Fibroblast of the conjunctiva (primary cell): Measurements from ENCODE around the gene HTR2B.
"Not testable (repeated sequence)": the region's sequence is repeated elsewhere in the genome, so short reads cannot be mapped to it uniquely, and the experiment has no call there.

Experiments used
- DNase-seq: peaks from one replicate; pipeline ENCODE4 v3.0.0-alpha.2; 2010; ENCODE audit warnings: low read depth

The HTR2B gene

GRCh38 chr2:231093933-231094332, 30.9 kb downstream of the HTR2B start:
- DNase-seq = no peak

GRCh38 chr2:231088754-231089153, 36.1 kb downstream of the HTR2B start:
- DNase-seq = no peak

DNA sequence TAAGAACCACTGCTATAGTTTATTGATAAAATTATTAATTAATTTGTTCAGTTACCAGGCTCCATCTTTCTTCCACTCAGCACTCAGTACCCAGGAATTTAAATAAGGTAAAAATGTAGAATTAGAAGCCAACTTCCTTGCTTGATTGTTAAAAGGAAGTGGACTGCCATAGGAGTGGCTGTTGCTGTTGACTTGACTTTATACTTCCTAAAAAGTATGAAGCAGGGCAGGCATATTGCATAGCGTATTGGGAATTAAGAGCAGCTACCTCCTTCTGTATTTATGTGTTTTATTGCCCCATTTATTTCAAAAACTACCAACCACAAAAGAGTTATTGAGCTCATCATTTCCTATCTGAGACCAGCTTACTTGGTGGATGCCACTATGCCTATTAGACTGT, 40.3 kb downstream of the HTR2B start:
- DNase-seq = no peak

DNA sequence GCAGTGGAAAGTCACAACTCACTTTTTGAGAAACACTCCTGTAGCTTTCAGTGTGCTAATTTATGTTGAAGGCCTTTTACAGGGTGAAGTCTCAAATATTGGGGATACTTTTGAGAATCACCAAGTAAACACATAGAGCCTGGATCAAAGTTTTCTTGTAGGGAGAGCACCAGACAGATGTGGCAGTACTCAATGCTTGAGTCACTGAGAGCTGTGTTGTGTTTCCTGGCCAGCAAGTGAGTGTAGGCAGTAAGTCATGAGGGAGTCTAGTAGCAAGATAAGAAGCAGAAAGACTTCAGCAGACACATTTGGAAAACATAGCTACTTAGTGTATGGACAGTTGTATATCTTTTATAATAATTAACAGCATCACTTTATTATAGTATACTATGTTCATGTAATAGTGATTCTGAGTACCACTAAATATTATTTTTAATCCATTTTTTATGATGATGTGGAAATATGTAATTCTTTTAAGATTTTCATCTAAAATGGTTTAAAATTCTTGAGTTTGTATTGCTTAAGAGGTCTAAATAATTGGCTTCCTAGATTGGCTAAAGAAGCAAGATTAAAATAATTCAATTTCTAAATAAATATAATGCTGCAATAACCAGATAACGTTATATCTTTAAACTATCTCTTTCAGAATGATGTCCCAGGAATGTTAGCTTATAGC, 55.3 kb downstream of the HTR2B start:
- no peak for DNase-seq

DNA sequence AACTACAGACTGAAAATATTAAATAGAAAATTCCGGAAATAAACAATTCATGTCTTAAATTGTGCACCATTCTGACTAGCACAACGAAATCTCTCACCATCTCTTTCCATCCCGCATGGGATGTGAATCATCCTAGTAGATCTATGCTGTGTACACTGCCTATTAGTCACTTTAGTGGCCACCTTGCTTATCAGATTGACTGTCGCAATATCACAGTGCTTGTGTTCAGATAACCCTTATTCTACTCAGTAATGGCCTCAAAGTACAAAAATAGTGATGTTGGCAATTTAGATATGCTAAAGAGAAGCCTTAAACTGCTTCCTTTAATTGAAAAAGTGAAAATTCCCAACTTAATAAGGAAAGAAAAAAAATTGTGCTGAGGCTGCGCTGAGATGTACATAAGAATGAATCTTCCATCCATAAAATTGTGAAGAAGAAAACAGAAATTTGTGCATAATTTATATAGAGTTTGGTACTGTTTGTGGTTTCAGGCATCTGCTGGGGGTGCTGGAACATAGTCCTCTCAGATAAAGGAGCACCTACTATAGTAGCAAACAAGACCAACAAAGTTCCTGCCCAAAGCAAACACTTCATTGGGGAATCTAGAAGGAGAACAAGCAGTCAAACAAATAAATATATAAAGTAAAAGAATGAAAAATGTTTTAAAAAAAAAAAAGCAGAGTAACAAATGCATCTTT, 56.2 kb downstream of the HTR2B start:
- no peak for DNase-seq

DNA sequence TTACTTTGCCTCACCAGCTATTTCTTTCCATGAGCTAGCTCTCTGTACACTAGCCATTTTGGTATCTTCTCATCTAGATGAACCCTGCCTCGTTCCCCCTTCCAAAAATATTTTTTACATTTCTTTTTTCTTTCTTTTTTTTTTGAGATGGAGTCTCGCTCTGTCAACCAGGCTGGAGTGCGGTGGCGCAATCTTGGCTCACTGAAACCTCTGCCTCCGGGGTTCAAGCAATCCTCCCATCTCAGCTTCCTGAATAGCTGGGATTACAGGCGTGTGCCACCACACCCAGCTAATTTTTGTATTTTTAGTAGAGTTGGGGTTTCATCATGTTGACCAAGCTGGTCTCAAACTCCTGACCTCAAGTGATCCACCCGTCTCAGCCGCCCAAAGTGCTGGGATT, 57.3 kb downstream of the HTR2B start:
- not testable (repeated sequence) for DNase-seq

- no peak for DNase-seq
Observed at GRCh38 chr2:231065966-231066365, 58.9 kb downstream of the HTR2B start.

DNA sequence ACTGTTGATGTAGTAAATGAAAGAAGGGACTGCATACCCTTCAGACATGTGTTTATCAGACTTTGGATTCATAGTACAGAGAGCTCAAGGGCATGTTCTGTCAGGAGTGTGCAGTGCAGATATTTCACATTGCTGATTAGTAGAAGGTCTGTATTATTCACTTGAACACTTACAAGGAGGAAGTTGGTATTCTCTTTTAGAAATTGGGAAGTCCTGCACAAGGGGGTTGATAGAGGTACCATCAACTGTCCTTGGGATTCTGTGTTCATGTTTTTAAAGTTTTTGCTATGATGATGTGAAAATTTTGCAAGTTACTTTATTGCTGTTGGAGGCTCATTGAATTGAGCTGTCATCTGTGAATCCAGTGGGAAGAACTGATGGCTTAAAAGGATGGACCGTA, 61.5 kb downstream of the HTR2B start:
- no peak for DNase-seq

- DNase-seq = no peak
Observed at GRCh38 chr2:231062776-231063175, 62.1 kb downstream of the HTR2B start.

GRCh38 chr2:231059756-231060155, 65.1 kb downstream of the HTR2B start:
- peak; percentile 13 for DNase-seq

GRCh38 chr2:231058761-231059550, 65.9 kb downstream of the HTR2B start:
- no peak for DNase-seq
